ENCODE measurements around the gene DST.

Gene DST

DNA sequence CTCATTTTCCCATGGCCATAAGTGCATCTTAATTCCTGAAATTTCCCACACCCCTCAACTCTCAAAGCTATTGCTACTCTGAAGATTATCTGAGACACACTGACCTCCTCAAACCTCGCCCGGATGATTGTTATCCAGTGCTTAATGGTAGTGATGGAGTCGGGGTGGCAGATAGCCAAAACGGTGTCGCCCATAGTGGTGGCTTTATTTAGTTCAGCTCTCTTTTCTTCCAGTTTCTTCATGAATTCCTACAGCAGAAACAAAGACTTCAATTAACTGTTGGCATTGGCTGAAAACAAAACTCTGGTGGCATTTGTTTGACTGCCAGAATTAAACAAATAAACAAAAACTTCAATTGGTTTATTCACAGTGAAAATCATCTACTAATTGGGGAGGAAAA lies 165.4 kb downstream of the DST start:
- no peak for DNase-seq

DNA sequence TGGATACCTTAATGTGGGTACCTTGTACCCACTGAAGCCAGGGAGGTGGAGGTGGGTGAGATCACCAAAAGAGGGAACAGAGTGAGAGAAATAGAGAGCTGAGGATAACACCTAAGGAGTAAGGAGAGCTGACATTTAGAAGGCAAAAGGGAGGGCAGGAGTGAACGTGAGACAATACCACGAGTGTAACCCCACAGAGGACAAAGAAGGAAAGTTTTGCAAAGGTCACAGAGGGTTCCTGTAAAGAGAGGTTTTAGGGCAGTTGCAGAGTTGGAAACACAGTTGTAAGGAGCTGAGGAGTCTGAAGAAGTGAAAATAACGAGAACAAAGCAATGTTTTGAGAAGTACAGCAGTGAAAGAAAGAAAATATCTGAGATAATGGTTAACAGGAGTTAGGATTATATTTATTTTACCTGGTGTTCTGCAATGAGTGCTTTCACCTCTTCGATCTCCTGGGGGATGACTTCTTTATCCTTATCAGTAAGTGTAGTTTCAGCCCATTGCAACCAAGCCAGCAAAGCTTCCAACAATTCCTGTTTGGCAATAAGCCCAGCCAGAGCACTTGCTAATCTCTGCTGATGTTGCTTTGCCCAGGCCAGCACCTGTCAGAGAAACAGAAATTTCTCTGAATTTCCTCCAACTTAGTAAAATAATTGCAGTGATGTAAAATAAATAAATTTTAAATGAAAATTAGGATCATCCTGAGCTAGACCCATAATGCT lies 166.8 kb downstream of the DST start:
- DNase-seq = no peak

DNA sequence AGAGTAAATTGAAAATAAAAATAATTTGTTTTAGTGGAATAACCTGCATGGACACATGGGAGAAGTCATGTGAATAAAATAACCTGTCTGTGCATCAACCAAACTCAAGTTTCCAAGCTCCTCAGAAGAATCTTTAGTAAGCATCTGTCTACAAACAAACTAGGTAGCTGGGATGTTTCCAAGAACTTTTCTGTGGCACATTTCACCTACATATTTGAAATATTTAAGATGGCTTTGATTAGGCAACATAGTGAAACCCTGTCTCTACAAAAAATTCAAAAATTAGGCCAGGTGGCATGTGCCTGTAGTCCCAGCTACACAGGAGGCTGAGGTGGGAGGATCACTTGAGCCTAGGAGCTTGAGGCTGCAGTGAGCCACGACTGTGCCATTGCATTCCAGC lies 168.2 kb downstream of the DST start:
- no peak for DNase-seq

- no peak for DNase-seq
These were observed 179.2 kb downstream of the DST start for GRCh38 chr6:56463443-56463842.

GRCh38 chr6:56459030-56459805 lies 183.5 kb downstream of the DST start:
- no peak for DNase-seq

DNA sequence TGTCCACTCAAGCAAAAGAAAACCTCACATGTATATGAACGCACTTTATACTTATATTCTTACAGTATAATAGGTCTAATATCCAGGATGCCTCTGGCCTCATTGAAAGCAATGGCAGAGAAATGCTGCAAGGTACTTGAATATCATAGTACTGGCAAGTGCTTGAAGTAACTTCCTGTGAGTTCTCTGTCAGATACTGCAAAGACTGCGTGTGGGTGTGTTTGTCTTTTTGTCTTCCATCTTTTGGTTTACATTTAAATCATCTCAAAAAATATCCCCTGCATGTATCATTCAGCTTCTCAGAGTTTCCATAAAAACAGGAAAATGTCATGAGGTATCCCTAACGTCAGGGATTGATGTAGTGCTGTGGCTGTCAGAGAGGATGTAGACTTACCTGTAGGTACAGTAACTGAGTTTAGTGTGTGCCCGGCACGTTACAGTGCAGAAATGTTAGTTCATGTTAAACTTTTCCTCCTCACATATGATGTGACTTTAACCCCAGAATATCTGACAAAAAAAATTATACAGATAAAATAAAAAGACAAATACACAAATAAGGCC lies 184.3 kb downstream of the DST start:
- DNase-seq = no peak

DNA sequence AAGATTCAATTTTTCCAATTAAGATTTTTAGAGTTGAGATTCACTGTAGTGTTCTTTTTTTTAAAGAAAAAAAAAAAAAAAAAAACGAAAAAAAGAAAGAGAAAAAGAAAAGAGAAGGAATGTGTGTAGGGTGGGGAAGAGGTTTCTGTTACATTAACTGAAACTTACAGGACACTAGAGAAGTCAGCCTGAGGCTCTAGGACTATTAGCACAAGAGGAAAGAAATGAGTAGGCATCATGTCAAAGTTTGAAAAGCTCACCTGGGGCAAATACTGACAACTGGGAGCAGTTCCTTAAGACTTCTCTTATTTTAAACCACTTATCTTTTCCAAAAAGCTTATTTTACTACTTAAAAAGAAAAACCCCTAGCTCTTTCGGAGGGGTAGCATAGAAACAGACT lies 185.9 kb downstream of the DST start:
- no peak for DNase-seq

- DNase-seq = no peak
These were observed 191.6 kb downstream of the DST start for GRCh38 chr6:56450882-56451739.

GRCh38 chr6:56450376-56450775 lies 192.3 kb downstream of the DST start:
- DNase-seq = no peak

DNA sequence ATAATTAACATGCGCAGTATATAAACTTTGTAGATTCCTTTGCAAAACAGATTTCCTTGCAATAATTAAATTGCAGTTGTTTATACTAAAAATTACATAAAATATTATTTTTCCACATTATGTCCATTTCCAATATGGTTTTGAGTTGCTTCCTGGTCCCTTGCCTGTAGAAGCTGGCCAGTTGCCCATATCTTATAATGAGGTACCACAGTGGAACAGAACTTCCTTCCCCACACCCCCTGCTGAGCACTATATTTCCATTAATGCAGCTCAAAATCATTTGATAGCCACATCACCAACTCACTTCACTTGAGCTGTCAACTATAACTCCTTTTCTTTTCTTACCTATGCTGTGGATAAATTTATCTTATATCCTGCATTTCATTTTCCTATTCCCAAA lies 194.6 kb downstream of the DST start:
- no peak for DNase-seq

DNA sequence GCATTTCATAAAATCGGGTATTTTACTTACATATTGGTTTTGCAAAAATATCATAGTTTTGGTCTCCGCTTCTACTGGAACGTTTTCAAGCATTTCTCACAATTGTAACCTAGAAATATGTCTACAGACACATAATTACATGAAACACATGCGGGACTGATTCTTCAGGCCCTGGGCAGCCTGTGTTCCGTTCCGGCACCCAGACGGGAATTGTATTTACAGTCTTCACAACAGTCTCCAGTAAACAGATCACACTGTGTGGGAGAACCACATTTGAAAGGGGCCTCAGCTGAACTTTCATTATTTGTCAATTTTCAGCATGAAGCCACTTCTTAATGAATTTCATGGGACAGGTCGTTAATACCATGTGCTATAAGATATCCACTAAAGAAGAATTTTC lies 196.9 kb downstream of the DST start:
- no peak for DNase-seq

DNA sequence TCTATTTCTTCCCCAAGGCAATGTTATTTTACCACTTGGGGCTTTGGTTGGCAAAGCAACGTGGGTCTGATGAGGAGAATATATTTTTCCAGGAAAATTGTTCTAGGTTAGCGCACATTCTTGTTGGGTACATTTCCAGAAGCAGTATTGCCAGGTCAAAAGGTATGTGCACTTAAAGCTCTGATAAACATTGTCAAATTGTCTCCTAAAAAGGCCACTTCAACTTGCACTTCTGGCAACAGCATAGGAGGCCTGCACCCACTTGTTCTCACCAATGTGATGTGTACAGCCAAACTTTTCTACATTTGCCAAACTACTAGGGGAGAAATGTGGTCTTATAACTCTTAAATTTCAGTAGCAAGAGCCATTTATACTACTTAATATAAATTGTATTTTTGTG lies 197.8 kb downstream of the DST start:
- no peak for DNase-seq

GRCh38 chr6:56440551-56440981 lies 202.1 kb downstream of the DST start:
- DNase-seq = no peak

DNA sequence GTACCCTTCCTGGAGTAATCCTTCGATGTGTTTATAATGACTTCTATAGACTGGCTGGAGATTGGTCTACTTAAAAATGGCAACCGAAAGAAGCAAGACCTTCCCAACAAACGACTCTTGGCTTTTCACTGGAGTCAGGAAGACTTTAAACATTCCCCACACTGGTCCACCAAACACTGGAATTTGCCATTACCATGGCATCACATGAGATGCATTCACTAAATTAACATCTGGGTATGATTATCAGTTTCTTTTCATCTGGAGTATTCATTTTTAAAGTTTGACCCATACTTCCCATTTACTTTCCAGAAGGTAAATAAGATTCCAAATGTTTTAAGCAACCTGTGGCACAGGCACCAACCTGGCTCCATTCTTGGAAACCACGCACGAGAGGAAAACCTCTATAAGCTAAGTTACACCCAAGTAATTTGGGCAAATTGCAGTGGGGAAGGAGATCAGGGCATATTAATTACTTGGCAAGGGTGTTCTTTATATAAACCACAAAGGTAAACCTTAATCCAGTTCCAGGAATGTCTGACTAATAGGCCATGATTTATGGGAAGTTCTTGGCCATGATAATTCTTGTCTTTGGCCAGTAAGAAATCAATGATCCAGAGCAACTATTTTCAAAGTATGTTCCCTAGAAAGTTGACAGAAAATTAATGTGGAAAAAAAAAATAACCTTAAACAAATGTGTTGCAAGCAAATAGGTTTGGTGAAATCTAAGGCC lies 205.4 kb downstream of the DST start:
- no peak for DNase-seq

- no peak for DNase-seq
These were observed 206.9 kb downstream of the DST start for GRCh38 chr6:56435754-56436153.

GRCh38 chr6:56435326-56435725 lies 207.4 kb downstream of the DST start:
- DNase-seq = no peak

DNA sequence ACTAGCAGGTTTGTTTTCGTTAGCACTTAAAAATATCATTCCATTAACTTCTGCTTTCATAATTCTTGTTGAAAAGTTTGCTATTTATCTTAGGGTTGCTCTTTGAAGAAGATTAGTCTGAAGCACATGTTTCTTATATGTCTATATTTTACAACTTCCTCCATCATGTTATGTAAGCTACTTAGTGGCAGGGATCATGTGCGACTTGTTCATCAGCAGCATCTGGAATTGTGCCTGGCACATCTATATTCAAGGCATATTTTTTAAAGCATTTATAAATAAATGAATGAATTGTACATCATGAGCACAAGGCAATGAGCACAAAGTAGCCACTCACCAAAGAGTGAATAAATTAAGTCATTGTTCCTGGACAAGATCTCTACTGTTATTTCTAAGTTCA lies 208.1 kb downstream of the DST start:
- DNase-seq = no peak

DNA sequence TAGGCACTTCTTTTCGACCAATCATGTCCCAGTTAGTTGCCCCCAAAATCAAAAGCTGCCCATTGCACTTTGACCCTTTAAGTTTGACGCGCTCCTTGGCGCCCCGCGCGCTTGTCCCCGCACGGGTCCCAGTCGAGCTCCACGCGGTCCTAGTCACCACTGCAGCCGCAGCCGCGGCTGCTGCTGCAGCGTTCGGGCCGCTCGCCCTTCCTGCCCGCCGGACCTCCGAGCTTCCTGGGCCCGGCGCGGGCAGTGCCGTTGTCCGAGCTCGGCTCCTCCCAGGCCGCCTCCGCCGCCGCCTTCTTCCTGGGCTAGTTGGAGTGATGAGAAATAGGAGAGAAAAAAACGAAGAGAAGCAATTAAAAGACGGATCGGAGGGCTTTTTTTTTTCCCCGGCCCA lies 209.6 kb downstream of the DST start:
- DNase-seq = no peak

DNA sequence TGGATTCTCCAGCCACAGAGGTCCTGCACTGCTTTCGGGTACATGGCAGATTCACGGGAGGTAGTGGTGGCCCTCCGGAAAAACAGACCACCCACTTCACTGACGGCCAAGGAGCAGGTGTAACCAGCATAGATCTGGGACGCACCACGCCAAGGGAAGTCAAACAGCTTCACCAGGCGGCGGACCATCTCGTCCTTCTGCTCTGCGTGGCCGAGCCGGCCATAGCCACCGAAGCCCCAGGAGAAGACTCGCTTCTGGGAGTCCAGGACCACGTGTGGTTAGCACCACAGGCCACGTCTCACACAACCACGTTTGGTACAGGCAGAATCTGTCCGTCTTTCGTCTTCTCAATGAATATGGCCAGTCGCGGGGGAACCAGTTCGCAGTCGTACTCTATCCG lies 210.5 kb downstream of the DST start:
- DNase-seq = no peak

- no peak for DNase-seq
These were observed 211.8 kb downstream of the DST start for GRCh38 chr6:56430629-56431600.

- DNase-seq = no peak
These were observed 218.1 kb downstream of the DST start for GRCh38 chr6:56424542-56425083.

All from activated effector memory CD4-positive, alpha-beta T cell treated with anti-CD3 and anti-CD28 coated beads, Interleukin-2, amount 50 U/mL, for 16 hours (primary cell).